ENCODE measurements around the gene MYL6B.

The MYL6B gene

DNA sequence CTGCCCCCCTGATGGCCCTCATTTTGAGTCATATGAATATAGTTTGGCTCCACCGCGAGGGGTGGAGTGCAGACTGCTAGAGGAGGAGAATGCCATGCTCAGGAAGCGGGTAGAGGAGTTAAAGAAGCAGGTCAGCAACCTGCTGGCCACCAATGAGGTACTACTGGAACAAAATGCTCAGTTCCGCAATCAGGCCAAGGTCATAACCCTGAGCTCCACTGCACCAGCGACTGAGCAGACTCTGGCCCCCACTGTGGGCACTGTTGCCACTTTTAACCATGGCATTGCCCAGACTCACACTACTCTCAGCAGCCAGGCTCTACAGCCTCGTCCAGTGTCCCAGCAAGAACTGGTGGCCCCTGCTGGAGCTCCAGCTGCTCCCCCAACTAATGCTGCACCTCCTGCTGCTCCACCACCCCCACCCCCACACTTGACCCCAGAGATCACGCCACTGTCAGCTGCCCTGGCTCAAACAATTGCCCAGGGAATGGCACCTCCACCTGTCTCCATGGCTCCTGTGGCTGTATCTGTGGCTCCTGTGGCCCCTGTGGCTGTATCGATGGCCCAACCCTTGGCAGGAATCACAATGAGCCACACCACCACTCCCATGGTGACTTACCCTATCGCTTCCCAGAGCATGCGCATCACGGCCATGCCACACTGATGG, 31.1 kb upstream of the MYL6B start:
- no peak for DNase-seq (ENCODE audit: low read depth in 4 of 4, low spot score in 1 of 4)

DNA sequence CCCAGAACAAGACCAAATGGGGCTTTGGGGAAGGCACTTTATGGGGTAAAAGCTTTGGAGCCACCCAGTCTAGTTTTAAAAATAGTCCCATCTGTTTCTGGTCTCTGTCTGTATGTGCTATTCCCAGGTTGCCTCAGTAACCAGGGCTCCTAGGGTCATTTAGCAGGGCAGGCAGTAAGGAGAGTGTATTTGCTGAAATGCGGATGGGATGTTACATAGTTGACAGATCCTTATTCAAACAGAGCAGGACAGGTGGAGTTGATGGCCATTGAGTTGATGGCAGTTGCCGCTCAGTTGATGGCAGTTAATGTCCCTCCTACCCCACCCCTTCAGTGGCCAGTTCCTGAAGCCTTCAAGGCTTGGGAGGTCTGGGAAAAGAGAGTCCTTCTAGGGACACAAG, 29.8 kb upstream of the MYL6B start:
- DNase-seq (ENCODE audit: low read depth in 4 of 4, low spot score in 1 of 4) = no peak

DNA sequence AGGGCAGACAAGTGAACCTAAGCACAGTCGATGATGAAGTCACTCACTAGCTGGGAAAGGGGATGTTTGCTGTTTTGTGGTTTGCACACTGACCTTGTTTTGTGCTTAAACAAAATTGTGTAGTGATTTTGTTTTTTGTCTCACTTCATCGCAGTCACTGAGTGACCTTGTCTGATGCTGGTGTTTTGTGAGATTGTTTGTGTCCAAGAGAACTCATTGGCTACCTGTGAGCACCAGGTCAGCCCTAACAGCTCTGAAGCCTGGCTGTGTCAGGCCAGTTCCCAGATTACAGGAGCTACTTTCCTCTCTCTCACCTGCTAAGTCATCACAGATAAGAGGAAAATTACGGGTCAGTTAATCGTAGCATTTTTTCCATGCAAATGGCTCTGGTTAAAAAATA, 28.3 kb upstream of the MYL6B start:
- no peak for DNase-seq (ENCODE audit: low read depth in 4 of 4, low spot score in 1 of 4)

DNA sequence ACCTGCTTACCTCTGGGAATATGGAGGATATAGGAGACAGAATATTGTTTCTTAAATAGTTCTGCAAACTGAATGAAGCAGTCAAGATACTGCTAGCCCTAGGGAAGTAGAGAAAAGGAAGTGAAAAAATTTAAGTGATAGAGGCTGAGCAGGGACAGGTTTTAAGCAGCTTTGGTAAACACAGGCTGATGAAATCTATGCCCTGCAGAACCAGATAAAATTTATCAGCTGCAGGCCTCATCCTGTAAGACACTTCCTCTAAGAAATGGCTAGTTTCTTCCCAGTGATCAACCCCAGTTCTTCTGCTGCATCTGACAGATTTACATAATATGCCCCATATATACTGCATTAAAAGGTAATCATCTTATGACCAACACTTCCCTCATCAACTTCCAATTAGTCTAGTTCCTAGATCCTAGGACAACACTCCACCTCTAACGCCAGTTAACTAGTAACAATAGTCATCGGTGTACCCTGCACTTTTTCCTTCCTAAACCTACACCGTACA, 25.6 kb upstream of the MYL6B start:
- DNase-seq (ENCODE audit: low read depth in 4 of 4, low spot score in 1 of 4) = no peak

DNA sequence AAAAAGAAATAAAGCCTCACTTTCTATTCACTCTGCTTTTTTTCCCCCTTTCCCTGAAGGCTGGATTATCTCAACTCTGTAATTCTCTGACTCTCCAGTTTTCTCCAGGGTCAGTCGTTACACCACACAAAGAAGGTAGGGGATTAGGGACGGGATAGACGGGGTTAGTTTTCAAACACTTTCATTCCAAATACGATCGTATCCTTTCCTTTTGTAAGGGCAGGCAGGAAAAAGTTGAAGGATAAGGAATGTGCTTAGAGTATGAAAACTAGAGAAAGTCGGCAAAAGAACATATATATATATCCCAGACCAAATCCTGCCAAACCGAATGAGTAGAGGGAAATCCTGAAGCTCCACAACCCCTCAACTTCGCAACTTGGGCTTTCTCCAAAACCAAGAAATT, 24.9 kb upstream of the MYL6B start:
- no peak for DNase-seq (ENCODE audit: low read depth in 4 of 4, low spot score in 1 of 4)

DNA sequence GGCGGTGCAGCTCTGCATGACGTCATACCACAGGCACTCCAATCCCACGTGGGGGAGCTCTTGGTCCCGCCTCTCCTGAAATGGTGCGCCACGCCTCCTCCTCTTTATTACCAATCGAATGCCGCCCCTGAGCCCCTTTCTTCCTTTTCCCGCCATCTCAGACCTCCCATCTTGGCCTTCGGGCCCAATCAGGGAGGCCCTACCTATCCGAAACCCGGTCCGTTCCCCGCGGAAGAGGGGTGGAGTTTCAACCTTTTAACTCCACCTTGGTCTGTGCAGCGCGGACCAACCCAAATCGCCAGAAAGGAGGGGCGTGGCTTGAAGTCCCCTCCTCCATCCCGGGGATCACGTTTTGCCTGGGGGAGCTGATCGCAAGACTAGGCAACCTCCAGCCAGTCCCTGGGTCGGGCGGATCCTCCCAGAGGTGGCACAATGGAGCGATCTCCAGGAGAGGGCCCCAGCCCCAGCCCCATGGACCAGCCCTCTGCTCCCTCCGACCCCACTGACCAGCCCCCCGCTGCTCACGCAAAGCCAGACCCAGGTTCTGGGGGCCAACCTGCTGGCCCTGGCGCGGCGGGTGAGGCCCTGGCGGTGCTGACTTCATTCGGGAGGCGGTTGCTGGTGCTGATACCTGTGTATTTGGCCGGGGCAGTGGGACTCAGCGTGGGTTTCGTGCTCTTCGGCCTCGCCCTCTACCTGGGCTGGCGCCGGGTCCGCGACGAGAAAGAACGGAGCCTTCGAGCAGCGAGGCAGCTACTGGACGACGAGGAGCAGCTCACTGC, 24.3 kb upstream of the MYL6B start, which contains the start of gene ESYT1:
Gene ESYT1, plus strand, starts transcription at position 380 of the 782 bp plus-strand sequence. Its CDS starts 53 bp downstream, at position 433.
- DNase-seq (ENCODE audit: low read depth in 4 of 4, low spot score in 1 of 4) = peak; percentile 82 to 96 (median 92)

DNA sequence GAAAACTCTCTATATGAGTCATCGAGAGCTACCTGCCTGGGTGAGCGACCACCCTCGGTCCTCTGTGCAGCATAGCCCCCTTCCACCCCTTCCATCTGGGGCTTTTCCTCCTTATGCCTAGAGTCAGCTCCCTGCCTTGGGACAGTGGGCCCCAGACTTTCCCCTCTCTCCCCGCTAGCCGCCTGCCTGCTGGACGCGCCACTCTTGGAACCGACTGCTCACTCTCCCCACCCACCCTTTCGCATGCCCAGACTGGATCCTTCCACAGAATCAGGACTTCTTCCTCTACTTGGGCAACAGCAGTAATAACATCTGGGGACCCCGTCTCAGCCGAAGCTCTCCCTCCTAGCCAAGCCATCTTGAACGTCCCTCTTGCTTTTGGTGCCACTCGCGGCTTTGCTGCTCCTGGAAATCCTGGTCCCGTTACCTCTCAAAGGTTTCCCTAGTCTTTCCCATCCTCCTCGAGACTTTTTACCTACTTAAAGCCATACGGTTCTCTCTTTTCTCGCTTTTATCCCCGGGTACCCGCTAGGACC, 23.6 kb upstream of the MYL6B start:
- no peak for DNase-seq (ENCODE audit: low read depth in 4 of 4, low spot score in 1 of 4)

DNA sequence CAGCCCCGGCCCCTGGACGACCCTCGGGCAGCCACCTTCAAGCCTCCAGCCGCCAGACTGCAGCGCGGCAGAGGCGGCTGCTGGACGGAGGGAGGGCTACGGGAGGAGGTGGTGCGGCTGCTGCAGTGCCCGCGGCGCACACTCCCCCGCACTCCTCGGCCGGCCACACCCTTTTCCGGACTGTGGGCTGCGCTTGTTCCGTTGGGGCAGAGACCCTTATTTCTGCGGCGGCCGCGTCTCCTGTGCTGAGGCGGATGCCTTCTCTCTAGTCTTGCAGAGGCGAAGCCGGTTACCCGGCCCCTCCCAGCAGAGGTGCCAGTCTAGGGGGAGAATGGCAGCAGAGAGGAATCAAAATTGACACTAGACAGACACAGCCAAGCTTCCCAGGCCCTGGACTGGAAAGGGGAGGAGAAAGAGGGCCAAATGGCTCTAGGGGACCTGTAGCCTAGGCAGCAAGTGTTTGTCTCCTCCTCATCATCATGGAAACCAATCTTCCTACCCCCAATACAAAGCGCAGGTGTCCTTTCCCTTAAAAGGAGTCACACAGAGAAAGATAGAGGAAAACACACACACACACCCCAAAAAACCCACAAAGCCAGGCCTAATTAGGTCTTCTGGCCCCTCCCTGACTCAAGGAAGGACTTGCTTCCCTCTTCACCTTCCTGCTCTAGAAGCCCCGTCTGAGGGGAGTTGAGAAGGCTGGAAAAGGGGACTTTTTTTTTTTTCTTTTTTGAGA, 23.0 kb upstream of the MYL6B start:
- DNase-seq (ENCODE audit: low read depth in 4 of 4, low spot score in 1 of 4) = peak in 2 of 4 experiments; percentile 5 to 56

DNA sequence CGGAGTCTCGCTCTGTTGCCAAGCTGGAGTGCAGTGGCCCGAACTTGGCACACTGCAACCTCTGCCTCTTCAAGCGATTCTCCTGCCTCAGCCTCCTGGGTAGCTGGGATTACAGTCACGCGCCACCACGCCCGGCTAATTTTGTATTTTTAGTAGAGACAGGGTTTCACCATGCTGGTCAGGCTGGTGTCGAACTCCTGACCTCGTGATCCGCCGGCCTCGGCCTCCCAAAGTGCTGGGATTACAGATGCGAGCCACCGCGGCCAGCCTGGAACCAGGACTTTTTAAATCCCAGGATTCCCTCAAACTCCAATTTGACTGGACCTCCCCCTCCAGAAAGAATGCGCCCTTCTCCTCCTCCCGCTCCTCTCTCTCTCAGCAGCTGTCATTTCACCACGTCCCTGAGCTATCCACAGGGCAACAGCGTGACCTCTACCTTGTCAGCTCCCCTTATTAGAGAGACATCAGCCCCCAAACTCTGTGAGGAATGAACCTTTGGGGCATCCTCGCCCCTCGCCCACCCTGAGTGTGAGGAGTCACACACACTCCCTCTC, 22.4 kb upstream of the MYL6B start:
- DNase-seq (ENCODE audit: low read depth in 4 of 4, low spot score in 1 of 4) = no peak

DNA sequence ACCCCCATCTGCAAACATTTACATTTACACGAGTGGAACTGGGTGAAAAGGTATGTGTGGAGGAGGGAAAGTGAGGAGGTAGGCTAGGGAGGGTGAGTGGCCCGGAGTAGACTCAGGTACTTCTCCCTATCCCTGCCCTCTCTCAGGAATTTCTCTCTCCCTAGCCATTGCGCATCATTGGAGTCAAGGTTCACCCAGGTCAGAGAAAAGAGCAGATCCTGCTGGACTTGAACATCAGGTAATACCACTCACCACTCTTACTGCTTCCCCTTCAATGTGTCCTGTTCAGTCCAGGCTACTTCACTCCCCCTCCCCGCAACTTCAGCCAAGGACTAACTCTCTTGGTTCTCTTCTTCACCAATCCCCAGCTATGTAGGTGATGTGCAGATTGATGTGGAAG, 21.5 kb upstream of the MYL6B start:
- no peak for DNase-seq (ENCODE audit: low read depth in 4 of 4, low spot score in 1 of 4)

DNA sequence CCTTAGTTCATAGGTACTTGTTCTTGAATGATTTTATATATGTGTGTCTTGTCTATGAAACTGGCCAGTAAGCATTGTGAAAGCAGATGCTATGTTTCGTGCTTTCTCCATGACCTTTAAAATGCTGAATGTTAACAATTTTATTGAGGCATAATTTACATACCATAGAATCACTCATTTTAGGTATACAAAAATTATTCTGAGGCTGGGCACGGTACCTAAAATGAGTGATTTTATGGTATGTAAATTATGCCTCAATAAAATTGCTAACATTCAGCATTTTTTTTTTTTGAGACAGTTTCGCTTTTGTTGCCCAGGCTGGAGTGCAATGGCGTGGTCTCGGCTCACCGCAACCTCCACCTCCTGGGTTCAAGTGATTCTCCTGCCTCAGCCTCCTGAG, 17.5 kb upstream of the MYL6B start:
- DNase-seq (ENCODE audit: low read depth in 4 of 4, low spot score in 1 of 4) = no peak

DNA sequence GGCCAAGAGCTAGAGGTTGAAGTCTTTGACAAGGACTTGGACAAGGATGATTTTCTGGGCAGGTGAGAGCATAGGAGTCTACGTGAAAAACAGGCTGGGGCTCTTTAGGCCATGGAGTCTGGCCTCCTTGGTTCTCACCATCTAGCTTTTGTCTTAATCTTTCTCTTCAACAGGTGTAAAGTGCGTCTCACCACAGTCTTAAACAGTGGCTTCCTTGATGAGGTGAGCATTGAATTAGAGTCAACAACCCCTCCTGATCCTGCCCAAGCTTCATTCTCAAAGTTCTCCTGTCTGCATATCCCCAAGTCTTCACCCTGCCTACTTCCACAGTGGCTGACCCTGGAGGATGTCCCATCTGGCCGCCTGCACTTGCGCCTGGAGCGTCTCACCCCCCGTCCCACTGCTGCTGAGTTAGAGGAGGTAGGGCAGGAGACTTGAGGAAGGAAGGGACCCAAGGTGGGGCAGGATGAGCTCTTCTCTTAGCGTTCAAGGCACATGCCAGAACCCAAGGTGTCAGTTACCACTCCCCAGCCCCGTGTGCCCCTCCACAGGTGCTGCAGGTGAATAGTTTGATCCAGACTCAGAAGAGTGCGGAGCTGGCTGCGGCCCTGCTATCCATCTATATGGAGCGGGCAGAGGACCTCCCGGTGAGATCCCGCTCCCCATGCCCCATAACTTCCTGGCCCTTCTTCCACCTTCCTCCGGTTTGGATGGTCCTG, 14.4 kb upstream of the MYL6B start:
- DNase-seq (ENCODE audit: low read depth in 4 of 4, low spot score in 1 of 4) = no peak

DNA sequence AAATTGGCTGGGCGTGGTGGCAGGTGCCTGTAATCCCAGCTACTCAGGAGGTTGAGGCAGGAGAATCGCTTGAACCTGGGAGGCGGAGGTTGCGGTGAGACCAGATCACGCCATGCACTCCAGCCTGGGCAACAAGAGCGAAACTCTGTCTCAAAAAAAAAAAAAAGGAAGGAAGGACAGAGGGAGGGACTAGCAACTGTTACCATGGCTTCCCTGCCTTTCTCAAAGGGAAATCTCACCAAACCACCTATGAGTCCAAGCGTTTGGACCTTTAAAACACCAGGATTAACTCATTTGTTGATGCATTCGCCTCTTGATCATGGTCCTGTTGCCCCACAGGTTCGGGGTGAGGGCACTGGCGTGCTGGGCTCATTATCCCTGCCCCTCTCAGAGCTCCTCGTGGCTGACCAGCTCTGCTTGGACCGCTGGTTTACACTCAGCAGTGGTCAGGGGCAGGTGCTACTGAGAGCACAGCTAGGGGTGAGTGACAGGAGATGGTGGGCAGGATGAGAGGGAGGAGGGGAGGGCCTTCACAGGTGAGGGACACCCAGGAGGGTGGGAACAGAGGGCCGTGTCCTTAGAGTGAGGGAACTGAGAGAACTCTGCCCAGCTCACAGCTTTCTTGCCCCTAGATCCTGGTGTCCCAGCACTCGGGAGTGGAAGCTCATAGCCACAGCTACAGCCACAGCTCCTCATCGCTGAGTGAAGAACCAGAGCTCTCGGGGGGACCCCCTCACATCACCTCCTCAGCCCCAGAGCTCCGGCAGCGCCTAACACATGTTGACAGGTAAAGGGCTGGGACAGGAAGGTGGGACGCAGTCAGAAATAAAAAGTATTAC, 10.2 kb upstream of the MYL6B start:
- no peak for DNase-seq (ENCODE audit: low read depth in 4 of 4, low spot score in 1 of 4)

DNA sequence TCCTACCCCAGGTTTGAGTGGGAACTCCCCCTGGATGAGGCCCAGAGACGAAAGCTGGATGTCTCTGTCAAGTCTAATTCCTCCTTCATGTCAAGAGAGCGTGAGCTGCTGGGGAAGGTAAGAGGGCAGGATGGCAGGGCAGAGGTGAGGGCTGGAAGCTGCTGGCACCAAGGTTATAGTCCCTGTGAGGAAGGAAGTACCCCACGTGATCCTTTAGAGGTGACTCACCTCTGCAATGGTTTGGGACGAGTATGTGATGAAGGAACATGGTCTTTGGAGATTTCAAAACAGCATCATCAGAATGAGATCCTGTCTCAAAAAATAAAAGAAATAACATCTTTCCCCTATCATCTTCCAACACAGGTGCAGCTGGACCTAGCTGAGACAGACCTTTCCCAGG, 9.2 kb upstream of the MYL6B start:
- DNase-seq (ENCODE audit: low read depth in 4 of 4, low spot score in 1 of 4) = no peak

DNA sequence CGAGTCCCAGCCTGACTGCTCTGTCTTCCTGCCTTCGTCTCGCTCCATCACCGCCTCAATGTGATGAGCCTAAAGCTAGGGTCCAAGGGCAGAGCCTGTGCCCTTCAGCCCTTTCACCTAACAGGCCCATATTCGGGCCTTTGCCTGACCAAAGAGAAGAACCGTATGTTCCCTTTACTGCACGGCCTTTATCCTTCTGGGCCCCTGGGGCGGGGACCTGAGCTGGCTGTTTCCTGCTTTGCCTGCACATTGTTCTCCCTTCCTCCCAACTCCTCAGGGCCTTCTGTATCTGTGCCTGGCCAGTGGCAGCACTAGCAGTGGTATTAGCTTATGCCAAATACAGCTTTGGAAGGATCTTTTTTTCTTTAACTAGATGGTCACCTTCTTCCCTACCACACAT, 8.5 kb upstream of the MYL6B start:
- no peak for DNase-seq (ENCODE audit: low read depth in 4 of 4, low spot score in 1 of 4)

DNA sequence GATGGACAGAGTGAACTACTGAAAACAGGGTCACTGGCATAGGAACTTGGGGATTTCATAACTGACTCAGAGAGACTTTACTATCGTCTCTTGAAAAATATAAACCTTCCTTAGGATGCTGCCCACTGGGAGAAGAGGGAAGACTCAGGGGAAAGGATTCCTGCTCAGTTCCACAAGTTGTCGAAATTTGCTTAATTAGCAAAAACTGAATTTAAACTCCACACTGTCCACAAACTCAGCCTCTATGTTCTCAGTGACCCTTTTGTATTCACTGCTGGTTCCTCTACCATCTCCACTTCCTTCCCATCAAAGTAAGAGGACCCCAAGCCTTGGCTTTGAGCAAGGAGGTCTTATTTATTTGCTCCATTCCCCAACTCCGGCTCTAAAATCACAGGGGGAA, 7.2 kb upstream of the MYL6B start:
- DNase-seq (ENCODE audit: low read depth in 4 of 4, low spot score in 1 of 4) = no peak

DNA sequence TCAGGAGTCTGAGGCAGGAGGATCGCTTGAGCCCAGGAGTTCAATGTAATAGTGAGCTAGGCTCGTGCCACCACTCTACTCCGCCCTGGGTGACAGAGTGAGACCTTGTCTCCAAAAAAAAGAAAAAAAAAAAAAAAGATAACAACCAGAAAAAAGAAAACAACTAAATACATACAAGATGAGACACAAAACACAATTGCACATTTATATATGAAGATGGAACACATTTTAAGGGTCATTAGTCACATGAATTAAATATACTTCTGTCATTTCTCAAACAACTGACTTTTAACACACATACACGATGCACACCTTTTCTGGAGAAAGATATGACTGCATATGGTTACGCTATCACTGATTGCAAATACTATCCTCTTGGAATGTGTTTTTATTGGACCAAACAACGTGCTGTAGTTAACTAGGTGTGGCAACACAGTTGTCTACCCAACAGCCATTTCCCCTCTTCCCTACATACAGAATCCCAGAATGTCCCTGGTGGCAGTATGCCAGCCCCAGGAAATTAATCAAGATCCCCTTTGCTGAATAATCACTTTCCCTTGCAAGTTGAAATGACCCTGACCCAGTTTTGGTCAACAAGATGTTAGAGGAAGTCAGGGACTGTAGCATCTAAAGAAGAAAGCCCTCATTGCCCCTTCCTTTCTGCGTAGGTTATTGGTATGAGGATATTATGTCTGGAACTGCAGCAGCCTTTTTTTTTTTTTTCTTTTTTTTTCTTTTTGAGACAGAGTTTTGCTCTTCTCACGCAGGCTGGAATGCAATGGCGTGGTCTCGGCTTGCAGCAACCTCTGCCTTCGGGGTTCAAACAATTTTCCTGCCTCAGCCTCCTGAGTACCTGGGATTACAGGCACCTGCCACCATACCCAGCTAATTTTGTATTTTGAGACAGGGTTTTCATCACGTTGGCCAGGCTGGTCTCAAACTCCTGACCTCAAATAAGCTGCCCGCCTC, 5.6 kb upstream of the MYL6B start:
- no peak for DNase-seq (ENCODE audit: low read depth in 4 of 4, low spot score in 1 of 4)

DNA sequence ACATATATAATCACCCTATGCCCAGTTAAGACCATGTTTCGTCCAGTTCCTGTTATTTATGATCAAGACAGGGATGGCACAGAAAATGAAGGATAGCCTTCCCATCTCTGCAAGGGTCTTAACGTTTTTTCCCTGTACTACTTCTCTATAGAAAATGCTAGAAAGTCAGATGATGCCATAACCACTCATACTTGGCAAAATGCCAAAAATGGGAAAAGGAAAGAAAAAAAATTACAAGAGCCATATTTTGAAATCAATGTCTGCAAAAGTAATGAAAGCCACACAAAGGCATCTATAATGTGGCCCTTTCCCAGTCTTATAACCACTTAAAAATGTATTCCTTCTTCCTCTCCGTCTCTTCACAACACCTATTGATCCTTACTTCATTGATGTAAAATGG, 1.8 kb upstream of the MYL6B start:
- no peak for DNase-seq (ENCODE audit: low read depth in 4 of 4, low spot score in 1 of 4)

Measured in stimulated activated CD4-positive, alpha-beta T cell treated with anti-CD3 and anti-CD28 coated beads, Interleukin-1b, Interleukin-23, amount 100 ng/mL, for 24 hours (primary cell).